ENCODE results near the gene SPPL2C. TPM values are rescaled to one million over a fixed set of nuclear protein-coding genes. Genes with fewer than 3 reads are reported as not detected.
A peak's percentile ranks its signal among the peaks of the same experiment; 100 is the strongest.

SPPL2C gene
- polyA plus RNA-seq, 1 donor from 2014 or later: not detected

DNA sequence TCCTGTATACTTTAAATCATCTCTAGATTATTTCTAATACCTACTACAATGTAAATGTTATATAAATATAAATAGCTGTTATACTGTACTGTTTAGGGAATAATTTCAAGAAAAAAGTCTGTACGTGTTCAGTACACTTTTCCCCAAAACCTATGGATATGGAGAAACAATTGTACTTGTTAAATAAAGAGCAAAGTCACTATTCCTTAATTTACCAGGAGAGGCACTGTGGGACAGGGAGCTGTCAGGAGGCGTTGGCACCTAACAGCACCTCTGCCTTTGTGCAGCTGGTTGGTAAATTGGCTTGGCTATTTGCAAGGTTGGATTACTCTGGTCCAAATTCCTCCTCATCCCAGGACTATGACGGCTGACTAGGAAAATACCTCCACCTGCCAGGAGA lies 32.6 kb upstream of the SPPL2C start:
- TF ChIP-seq, protein P1, sequence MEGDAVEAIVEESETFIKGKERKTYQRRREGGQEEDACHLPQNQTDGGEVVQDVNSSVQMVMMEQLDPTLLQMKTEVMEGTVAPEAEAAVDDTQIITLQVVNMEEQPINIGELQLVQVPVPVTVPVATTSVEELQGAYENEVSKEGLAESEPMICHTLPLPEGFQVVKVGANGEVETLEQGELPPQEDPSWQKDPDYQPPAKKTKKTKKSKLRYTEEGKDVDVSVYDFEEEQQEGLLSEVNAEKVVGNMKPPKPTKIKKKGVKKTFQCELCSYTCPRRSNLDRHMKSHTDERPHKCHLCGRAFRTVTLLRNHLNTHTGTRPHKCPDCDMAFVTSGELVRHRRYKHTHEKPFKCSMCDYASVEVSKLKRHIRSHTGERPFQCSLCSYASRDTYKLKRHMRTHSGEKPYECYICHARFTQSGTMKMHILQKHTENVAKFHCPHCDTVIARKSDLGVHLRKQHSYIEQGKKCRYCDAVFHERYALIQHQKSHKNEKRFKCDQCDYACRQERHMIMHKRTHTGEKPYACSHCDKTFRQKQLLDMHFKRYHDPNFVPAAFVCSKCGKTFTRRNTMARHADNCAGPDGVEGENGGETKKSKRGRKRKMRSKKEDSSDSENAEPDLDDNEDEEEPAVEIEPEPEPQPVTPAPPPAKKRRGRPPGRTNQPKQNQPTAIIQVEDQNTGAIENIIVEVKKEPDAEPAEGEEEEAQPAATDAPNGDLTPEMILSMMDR (IDR thresholded peaks at IDR 0.05; ENCODE audit: poor library complexity, severe bottlenecking): no peak
- TF ChIP-seq TAF1 (IDR thresholded peaks at IDR 0.05; ENCODE audit: low read depth): no peak
- TF ChIP-seq SMC3 (conservative IDR thresholded peaks at IDR 0.05; ENCODE audit: poor library complexity): no peak
- TF ChIP-seq POLR2AphosphoS5 (IDR thresholded peaks at IDR 0.05): no peak
- TF ChIP-seq REST (IDR thresholded peaks at IDR 0.05; ENCODE audit: borderline replicate concordance): no peak
- TF ChIP-seq MXI1 (conservative IDR thresholded peaks at IDR 0.05; ENCODE audit: poor library complexity, severe bottlenecking): no peak
- no peak for TF ChIP-seq EP300 (conservative IDR thresholded peaks at IDR 0.05; ENCODE audit: poor library complexity, severe bottlenecking)
- Histone ChIP-seq H3F3A (ENCODE audit: insufficient read depth, low read length, poor library complexity, severe bottlenecking) (no peaks in the 10 kb centered on the region), H3K4me2 (ENCODE audit: low read length) (no peak overlapping the region), H3K9me3 (ENCODE audit: low read length) (no peaks in the 10 kb centered on the region), H3K79me2 (replicated peaks; ENCODE audit: insufficient read depth, low read length) (no peaks in the 10 kb centered on the region), H3K4me3 (ENCODE audit: low read length) (no peak overlapping the region), H4K20me1 (ENCODE audit: insufficient read depth) (no peaks in the 10 kb centered on the region), H3K9ac (ENCODE audit: low read length) (no peak overlapping the region), H3K27me3 (ENCODE audit: insufficient read depth, low read depth, low read length) (no peaks in the 10 kb centered on the region), H3K9me2 (ENCODE audit: insufficient read depth, low read length) (no peaks in the 10 kb centered on the region), H3K36me3 (ENCODE audit: insufficient read depth, low read length) (no peaks in the 10 kb centered on the region), H2AFZ (ENCODE audit: low read depth, low read length) (no peak overlapping the region), H3K27ac (ENCODE audit: low read length) (no peak overlapping the region)

DNA sequence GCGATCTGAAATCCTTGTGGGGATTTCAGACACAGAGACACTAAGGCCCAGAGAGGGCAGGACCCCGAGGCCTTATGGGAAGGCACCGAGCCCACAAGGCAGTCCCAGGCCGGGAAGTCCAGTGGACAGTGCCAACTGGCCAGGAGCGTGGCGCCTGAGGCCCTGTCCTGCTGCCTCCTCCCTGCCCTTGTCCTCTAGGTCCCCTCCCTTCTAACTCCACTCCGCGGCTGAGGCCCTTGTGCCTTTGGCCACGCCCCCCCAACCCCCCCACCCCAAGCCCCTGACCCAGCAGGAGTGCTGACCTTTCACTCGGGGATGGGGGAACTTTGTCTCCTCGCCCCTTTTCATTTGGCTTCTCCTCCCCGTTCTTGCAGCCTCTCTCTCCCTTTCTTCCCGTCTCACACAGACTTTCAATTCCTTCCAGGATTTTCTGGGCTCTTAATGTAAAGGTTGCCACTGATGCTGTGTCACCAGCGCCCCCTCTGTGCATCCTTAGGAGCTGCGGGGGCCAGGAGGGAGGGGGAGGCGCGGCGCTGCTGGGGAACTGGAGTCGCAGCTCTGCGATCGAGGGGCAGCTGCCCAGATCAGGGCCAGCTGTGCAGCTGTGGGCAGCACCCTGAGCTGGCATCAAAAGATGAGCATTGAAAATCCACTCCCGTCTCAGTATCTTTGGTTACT lies 31.5 kb upstream of the SPPL2C start:
- Histone ChIP-seq H3K36me3 (ENCODE audit: insufficient read depth, low read length) (no peaks in the 10 kb centered on the region), H3K4me2 (ENCODE audit: low read length) (no peak overlapping the region), H3F3A (ENCODE audit: insufficient read depth, low read length, poor library complexity, severe bottlenecking) (no peaks in the 10 kb centered on the region), H3K9ac (ENCODE audit: low read length) (no peak overlapping the region), H3K27me3 (ENCODE audit: insufficient read depth, low read depth, low read length) (no peaks in the 10 kb centered on the region), H3K27ac (ENCODE audit: low read length) (no peak overlapping the region), H3K79me2 (replicated peaks; ENCODE audit: insufficient read depth, low read length) (no peaks in the 10 kb centered on the region), H3K9me3 (ENCODE audit: low read length) (no peaks in the 10 kb centered on the region), H2AFZ (ENCODE audit: low read depth, low read length) (no peak overlapping the region), H3K9me2 (ENCODE audit: insufficient read depth, low read length) (no peaks in the 10 kb centered on the region), H4K20me1 (ENCODE audit: insufficient read depth) (no peaks in the 10 kb centered on the region), H3K4me3 (ENCODE audit: low read length) (no peak overlapping the region)
- TF ChIP-seq, protein P1 (IDR thresholded peaks at IDR 0.05; ENCODE audit: poor library complexity, severe bottlenecking): peak; percentile 59
- TF ChIP-seq REST (IDR thresholded peaks at IDR 0.05; ENCODE audit: borderline replicate concordance) (no peak), MXI1 (conservative IDR thresholded peaks at IDR 0.05; ENCODE audit: poor library complexity, severe bottlenecking) (no peak), RAD21 (conservative IDR thresholded peaks at IDR 0.05) (peak; percentile 44), EZH2 (IDR thresholded peaks at IDR 0.05; ENCODE audit: borderline replicate concordance, insufficient read depth, low read length, poor library complexity, severe bottlenecking) (no peak), TAF1 (IDR thresholded peaks at IDR 0.05; ENCODE audit: low read depth) (no peak), POLR2AphosphoS5 (IDR thresholded peaks at IDR 0.05) (no peak), EP300 (conservative IDR thresholded peaks at IDR 0.05; ENCODE audit: poor library complexity, severe bottlenecking) (no peak), SMC3 (conservative IDR thresholded peaks at IDR 0.05; ENCODE audit: poor library complexity) (peak; percentile 18)
